GM19455 (cell line): ENCODE results near the gene ADGRF4.
"Not testable (repeated sequence)": the region's sequence is repeated elsewhere in the genome, so short reads cannot be mapped to it uniquely, and the experiment has no call there.

Experiments
- ATAC-seq: cut with Tn5 transposase; IDR thresholded peaks from one replicate; pipeline ENCODE4 v1.9.1; 2021; ENCODE audit not compliant: unreplicated experiment

ADGRF4 gene

DNA sequence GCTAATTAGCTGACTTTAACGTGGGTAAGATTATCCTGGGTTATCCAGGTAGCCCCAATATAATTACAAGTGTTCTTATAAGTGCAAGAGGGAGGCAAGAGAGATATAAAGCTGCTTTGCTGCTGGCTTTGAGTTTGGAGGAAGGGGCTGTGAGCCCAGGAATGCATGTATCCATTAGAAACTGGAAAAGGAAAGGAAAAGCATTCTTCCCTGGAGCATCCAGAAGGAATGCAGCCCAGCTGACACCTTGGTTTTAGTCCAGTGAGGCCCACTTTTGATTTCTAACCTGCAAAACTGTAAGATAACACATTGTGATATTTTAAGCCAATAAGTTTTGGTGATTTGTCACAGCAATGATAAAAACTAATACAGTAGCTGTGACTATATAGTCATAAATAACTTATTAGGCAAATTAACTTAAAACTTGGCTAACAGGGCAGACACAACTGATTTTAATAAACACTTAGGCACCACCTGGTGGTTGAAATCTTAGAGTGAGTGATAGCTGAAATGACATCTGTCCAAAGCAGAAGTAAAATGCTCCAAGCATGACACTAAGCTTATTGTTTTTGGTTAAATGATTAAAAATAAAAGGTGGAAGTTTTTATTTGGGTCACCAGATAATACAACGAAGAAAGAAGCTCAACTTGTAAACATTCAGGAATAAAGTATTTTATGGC, 35.6 kb downstream of the ADGRF4 start:
- peak; percentile 68 for ATAC-seq

DNA sequence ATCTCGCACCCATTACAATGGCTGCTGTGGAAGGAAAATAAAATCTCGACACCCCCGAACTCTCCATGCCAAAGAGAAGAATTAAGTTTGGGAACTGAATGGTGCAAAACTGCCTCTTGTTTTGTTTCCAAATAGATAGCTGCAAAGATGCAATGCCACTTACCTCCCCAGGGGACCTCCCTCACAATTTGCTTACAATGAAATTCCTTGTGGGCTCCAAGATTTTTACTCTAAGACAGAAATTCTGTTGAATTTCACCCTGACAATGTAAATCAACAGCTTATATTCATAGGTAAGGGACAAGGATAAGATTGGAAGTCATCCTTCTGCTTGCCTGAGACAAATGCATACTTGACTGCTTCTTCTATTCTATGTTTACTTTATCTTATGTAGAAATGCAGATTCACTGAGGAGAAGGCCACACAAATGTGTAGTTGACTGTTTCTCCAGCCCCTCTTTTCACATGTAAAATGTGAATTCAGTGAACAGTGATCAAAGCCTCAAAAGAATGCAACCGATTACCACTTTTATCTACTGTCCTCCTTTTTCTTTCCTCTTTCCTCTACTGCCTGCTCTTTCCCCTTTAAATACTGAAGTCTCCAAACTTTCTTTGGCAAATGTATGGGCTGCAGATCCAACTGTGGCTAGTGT, 36.6 kb downstream of the ADGRF4 start:
- ATAC-seq = no peak

DNA sequence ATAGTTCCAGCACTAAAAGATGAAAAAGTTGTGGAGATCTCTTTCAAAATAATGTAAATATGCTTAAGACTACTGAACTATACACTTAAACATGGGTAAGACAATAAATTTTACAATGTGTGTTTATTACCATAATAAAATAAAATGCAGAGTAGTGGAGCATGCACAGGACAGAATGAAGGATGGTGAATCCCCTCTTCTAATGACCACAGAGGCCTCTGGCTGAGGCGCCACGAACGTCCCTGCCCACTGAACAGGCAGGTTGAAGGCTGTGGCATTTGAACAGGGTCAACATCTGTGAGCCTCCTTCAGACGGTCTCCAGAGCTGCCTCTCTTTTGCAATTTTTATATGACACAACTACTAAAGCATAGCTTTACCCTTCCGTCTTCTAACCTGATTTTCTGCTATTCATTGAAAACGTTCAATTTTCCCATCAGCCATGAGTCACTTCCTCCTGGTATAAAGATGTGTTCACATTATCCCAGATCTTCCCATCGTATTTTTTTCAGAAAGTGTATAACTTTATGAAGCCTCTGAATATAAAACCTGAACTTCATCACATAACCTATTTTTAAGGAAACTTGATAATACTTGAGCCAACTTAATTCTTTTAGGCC, 37.8 kb downstream of the ADGRF4 start:
- ATAC-seq = no peak

DNA sequence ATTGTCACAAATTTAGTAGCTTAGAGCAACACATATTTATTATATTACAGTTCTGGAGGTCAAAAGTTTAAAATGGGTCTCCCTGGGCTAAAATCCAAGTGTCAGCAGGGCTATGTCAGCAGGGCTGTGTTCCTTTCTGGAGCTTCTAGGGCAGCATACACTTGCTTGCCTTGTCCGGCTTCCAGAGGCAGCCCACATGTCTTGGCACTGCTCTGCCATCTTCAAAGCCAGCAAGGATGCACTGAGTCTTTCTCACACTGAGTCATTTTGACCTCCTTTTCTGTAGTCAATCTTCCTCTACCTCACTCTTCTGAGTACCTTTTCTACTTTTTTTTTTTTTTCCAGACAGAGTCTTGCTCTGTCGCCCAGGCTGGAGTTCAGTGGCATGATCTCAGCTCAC, 39.0 kb downstream of the ADGRF4 start:
- ATAC-seq = no peak

DNA sequence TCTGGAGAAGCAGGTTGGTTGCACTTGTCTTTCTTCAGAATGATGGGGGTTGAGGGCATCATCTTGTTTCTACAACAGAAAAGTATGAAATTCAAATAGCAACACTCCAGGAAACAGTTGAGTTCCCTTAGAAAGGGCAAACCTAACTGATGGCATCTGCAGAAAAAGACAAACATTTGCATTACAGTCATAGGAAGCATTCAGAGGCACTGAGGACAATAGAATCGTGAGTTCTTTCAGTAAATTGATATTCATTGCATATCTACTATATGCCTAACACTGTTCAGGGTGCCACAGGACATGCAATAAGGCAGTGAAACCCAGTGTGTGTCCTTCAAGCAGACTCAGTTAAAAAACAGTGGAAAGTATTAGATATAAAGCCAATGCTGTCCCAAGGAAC, 42.3 kb downstream of the ADGRF4 start:
- no peak for ATAC-seq

DNA sequence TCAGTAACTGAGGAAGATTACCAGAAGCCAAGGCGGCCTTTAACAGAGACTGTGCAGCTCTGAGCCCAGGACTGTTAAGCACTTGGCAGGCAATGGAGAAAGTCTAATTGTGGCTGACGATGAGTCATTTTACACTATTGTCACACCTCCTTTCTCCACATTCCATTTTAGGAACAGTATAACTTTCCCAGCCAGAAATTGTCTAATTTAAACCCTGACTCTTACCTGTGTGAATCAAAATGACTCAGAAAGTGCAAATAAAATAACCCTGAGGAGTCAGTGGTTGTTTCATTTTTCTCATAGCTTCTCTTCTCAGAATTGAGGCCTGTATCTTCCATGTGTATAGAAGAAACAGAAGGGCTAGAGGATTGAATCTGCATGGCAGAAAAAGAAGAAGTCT, 43.4 kb downstream of the ADGRF4 start:
- ATAC-seq = no peak

DNA sequence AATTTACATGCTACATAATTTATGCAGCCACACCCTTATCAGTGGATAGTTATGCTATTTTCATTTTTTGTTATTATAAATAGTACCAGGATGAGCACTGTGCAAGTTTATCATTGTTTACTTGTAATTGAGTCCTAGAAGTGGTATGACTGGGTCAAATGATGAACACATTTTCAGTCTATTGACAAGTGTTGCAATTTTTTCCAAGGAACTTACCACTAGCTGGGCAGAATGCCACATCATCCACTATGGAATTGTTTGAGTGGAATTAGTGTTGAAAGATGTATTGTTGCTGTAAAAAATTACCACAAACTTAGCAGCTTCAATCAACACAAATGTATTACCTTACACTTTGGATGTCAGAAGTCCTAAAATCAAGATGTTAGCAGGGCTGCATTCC, 45.4 kb downstream of the ADGRF4 start:
- ATAC-seq = no peak

DNA sequence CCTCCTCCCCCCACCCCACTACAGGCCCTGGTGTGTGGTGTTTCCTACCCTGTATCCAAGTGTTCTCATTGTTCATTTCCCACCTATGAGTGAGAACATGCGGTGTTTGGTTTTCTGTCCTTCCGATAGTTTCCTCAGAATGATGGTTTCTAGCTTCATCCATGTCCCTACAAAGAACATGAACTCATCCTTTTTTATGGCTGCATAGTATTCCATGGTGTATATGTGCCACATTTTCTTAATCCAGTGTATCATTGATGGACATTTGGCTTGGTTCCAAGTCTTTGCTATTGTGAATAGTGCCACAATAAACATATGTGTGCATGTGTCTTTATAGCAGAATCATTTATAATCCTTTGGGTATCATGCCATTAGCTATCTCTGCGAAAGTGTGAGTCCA, 46.9 kb downstream of the ADGRF4 start:
- not testable (repeated sequence) for ATAC-seq

DNA sequence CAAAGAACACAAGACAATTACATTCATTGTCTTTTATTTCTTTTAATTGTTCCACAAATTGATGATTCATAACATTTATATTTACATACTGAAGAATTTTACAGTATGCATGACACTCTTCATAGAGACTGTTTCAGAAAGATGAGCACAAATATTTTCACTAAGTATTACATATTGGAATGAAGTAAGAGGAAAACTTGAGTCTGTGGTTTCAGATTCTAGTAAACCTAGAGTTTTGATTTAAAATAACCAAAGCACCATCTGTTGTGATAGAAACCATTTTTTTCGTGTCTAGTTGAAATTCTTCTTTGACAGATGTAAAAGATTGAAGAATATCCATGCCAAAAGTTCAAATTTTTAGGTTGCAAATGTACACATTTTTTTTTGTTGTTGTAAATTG, 51.4 kb downstream of the ADGRF4 start:
- no peak for ATAC-seq

DNA sequence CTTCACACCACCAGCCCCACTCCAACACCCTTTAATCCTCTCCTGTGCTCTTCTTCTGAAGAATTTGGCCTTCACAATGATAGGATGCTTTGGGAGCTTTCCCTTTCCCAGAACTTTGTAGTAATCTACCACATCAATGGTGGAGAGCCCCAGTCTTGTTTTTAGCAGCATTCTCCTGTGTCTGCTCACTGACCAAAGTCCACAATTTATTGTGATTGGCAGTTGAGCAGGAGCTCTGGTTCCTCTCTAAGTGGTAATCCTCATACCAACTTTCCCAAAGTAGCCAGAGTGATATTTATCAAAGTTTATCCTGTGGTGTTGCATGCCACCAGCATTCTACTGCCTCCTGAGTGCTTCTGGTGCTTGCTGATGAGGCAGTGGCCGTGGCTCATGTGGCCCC, 54.4 kb downstream of the ADGRF4 start:
- no peak for ATAC-seq

DNA sequence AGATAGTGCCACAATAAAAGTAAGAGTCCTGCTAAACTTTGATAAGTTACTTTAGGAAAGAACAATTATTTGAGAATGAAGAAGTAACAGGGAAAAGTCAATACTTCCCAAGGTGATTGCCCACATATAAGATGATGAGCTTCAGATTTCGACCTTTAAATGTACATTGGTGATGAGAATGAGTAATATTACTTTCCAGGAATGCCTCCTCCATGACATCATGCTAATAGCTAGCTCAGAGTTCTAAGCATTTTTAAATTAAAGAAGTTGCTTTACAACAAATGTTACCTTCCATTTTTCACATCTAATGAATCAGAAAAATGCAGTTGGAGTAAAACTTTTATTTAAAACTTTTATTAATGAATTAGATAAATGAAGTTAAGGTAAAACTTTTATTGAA, 61.0 kb downstream of the ADGRF4 start:
- ATAC-seq = no peak

DNA sequence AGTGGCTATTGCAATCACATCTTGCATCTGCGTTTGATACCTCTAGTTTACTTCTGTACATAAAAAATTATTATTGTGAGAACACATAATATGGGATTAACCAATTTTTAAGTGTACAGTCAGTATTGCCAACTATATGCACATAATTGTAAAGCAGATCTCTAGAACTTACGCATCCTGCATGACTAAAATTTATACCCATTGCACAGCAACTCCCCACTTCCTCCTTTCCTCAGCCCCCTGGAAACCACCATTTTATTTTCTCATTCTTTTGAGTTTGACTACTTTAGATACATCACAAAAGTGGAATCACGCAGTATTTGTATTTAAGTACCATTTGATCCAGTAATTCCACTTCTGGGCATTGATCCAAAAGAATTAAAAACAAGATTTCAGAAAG, 64.1 kb downstream of the ADGRF4 start:
- ATAC-seq = no peak

DNA sequence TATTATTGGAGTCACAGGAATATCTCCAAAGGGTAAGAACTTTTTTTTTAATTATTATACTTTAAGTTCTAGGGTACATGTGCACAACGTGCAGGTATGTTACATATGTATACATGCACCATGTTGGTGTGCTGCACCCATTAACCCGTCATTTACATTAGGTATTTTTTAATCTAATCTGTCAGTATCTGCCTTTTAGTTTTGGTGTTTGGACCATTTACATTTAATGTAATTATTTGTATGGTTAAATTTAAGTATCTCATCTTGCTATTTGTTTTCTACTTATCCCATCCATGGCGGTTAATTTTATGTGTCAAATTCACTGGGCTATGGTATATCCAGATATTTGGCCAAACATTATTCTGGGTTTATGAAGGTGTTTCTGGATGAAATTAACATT, 68.1 kb downstream of the ADGRF4 start:
- no peak for ATAC-seq

DNA sequence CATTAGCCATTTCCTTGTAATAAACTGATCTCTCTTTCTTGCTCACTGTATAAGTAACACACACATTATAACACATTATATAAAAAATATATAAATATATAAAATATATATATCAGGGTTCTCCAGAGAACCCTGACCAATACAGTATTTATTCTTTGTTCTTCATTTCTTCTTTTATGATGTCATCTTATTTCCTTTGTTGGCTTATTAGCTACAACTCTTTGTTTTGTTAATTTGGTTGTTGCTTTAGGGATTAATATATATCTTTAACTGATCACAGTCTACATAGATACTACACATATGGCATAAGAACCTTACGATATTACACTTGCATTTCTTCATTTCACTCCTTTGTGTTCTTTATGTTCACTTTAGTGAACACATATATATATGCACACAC, 68.7 kb downstream of the ADGRF4 start:
- ATAC-seq = no peak

DNA sequence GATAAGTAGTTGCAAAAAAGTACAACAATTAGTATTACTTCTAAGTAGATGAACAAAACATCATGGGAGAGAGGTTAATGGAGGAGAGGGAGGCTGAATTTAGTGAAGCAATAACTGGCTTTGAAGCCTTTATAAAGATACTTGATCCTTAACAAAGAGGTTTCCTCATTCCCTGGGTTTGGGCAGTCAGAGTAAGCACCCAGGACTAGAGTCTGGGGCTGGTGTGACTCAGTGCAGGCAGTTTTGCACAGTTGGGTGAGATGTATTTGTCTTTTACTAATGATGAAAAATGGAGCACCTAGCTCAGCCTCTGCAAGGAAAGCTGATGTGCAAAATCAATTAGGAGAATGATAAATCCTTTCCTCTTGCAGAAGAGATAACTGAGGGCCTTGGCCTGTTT, 71.6 kb downstream of the ADGRF4 start:
- no peak for ATAC-seq
